IMR-90 (cell line): Measurements from ENCODE around the gene ULBP1. TPM values are rescaled to one million over a fixed set of nuclear protein-coding genes. Genes with fewer than 3 reads are reported as not detected.
A peak's percentile ranks its signal among the peaks of the same experiment; 100 is the strongest.

Source experiments
- ATAC-seq: fragments of 200-7000 bp; cut with Tn5 transposase; 2 replicates; pipeline ENCODE4 v1.9.1; 2020; ENCODE audit warnings: low read depth, mild to moderate bottlenecking, moderate library complexity
- BruUV-seq: library from RNA; stranded (reverse); fragments of 400-500 nt; replicated peaks from 2 replicates; lab custom pipeline; 2021; lab: Mats Ljungman, UMichigan
- CTCF ChIA-PET: fragments of 300-600 bp; formaldehyde crosslinking; extraction: SDS; loops from one replicate; lab custom pipeline; 2021; ENCODE audit warnings: antibody characterized with exemption; lab: Yijun Ruan, JAX
- POLR2A ChIA-PET: fragments of 300-600 bp; sonication (Branson Sonifier 250); formaldehyde crosslinking; loops from one replicate; lab custom pipeline; 2022; ENCODE audit warnings: antibody characterized with exemption; ENCODE audit not compliant: unreplicated experiment; lab: Charles Lee
- DNase-seq: peaks from one replicate; pipeline ENCODE4 v3.0.0; 2013
- H2AFZ ChIP-seq: replicated peaks from 2 replicates; pipeline ENCODE3; 2013; ENCODE audit warnings: low read length, mild to moderate bottlenecking; ENCODE audit not compliant: poor library complexity
- H2AK5ac ChIP-seq: 2 replicates; pipeline ENCODE4 v1.6.1; 2013; ENCODE audit warnings: low read depth, low read length, inconsistent platforms
- H2AK9ac ChIP-seq: replicated peaks from 2 replicates; pipeline ENCODE3; 2013; ENCODE audit warnings: mild to moderate bottlenecking, low read depth, low read length, moderate library complexity; ENCODE audit not compliant: poor library complexity
- H2BK120ac ChIP-seq: 2 replicates; pipeline ENCODE4 v1.6.1; 2013; ENCODE audit warnings: low read depth, low read length, inconsistent platforms
- H2BK15ac ChIP-seq: 3 replicates; pipeline ENCODE4 v1.6.1; 2013; ENCODE audit warnings: low read depth, low read length, inconsistent platforms
- H2BK20ac ChIP-seq: 2 replicates; pipeline ENCODE4 v1.6.1; 2013; ENCODE audit warnings: low read depth, mild to moderate bottlenecking, inconsistent platforms, low read length, moderate library complexity
- H2BK5ac ChIP-seq: 2 replicates; pipeline ENCODE4 v1.6.1; 2013; ENCODE audit warnings: mild to moderate bottlenecking, low read depth, low read length, inconsistent platforms; ENCODE audit not compliant: poor library complexity, severe bottlenecking
- H3K14ac ChIP-seq: replicated peaks from 2 replicates; pipeline ENCODE4 v1.6.1; 2013; ENCODE audit warnings: low read depth, low read length, inconsistent platforms
- H3K18ac ChIP-seq: 2 replicates; pipeline ENCODE4 v1.6.1; 2013; ENCODE audit warnings: low read depth, low read length, control low read depth
- H3K23ac ChIP-seq: 2 replicates; pipeline ENCODE4 v1.6.1; 2013; ENCODE audit warnings: low read depth, low read length, inconsistent platforms
- H3K27ac ChIP-seq: 2 replicates; pipeline ENCODE4 v1.5.1; 2013; ENCODE audit warnings: mild to moderate bottlenecking, control low read depth, low read length; ENCODE audit not compliant: insufficient read depth
- H3K27me3 ChIP-seq: 2 replicates; pipeline ENCODE4 v1.6.1; 2013; ENCODE audit warnings: low read length; ENCODE audit not compliant: control insufficient read depth, insufficient read depth
- H3K36me3 ChIP-seq: 2 replicates; pipeline ENCODE4 v1.6.1; 2013; ENCODE audit warnings: low read length, mixed read lengths; ENCODE audit not compliant: control insufficient read depth, insufficient read depth
- H3K4ac ChIP-seq: 2 replicates; pipeline ENCODE4 v1.6.1; 2013; ENCODE audit warnings: low read depth, low read length, inconsistent platforms
- H3K4me1 ChIP-seq: 2 replicates; pipeline ENCODE4 v1.6.1; 2013; ENCODE audit warnings: low read length, mixed read lengths; ENCODE audit not compliant: control insufficient read depth, insufficient read depth
- H3K4me2 ChIP-seq: 2 replicates; pipeline ENCODE4 v1.6.1; 2013; ENCODE audit warnings: low read depth, mild to moderate bottlenecking, control low read depth, low read length, moderate library complexity
- H3K4me3 ChIP-seq: 2 replicates; pipeline ENCODE4 v1.5.1; 2013; ENCODE audit warnings: low read depth, mild to moderate bottlenecking, control low read depth, low read length, moderate library complexity; ENCODE audit not compliant: insufficient read depth
- H3K56ac ChIP-seq: 2 replicates; pipeline ENCODE4 v1.6.1; 2013; ENCODE audit warnings: low read length, inconsistent platforms; ENCODE audit not compliant: insufficient read depth; ENCODE audit errors: extremely low read depth
- H3K79me1 ChIP-seq, 2 experiments: 2 replicates each; pipeline ENCODE4 v1.6.1; 2013; ENCODE audit warnings: low read length in 2 of 2, inconsistent platforms in 1 of 2, low read depth in 1 of 2
- H3K9ac ChIP-seq: 2 replicates; pipeline ENCODE4 v1.6.1; 2013; ENCODE audit warnings: low read depth, low read length, control low read depth
- H3K9me1 ChIP-seq: 2 replicates; pipeline ENCODE4 v1.6.1; 2013; ENCODE audit warnings: low read length, inconsistent platforms; ENCODE audit not compliant: insufficient read depth
- H3K9me3 ChIP-seq: 2 replicates; pipeline ENCODE4 v1.6.1; 2013; ENCODE audit warnings: low read length; ENCODE audit not compliant: control insufficient read depth, insufficient read depth
- H4K20me1 ChIP-seq: 2 replicates; pipeline ENCODE4 v1.6.1; 2013; ENCODE audit warnings: low read length, inconsistent platforms; ENCODE audit not compliant: insufficient read depth
- H4K5ac ChIP-seq: 2 replicates; pipeline ENCODE4 v1.6.1; 2013; ENCODE audit warnings: mild to moderate bottlenecking, low read depth, low read length, control low read depth
- H4K8ac ChIP-seq, 2 experiments: 2 replicates each; pipeline ENCODE4 v1.6.1; 2013; ENCODE audit warnings: low read depth in 2 of 2, low read length in 2 of 2, control low read depth in 1 of 2, inconsistent platforms in 1 of 2
- H4K91ac ChIP-seq: 2 replicates; pipeline ENCODE4 v1.6.1; 2013; ENCODE audit warnings: low read depth, low read length, inconsistent platforms; ENCODE audit not compliant: insufficient read depth
- BHLHE40 ChIP-seq: fragments of 150-350 bp; IDR thresholded peaks from 2 replicates; pipeline ENCODE4 v1.6.1; 2016; ENCODE audit warnings: mild to moderate bottlenecking, low read depth, low read length
- CEBPB ChIP-seq: IDR thresholded peaks from 2 replicates; pipeline ENCODE4 v1.6.1; 2012; ENCODE audit warnings: low read depth, low read length, improper control_type of control experiment
- CHD1 ChIP-seq: IDR thresholded peaks from 2 replicates; pipeline ENCODE4 v1.6.1; 2012; ENCODE audit warnings: low read depth, low read length, improper control_type of control experiment
- CTCF ChIP-seq: conservative IDR thresholded peaks from 2 replicates; pipeline ENCODE4 v1.5.1; 2012; ENCODE audit warnings: mild to moderate bottlenecking, low read depth, low read length, improper control_type of control experiment
- ELK1 ChIP-seq: fragments of 150-350 bp; IDR thresholded peaks from 2 replicates; pipeline ENCODE4 v1.6.1; 2016; ENCODE audit warnings: low read depth, mild to moderate bottlenecking, low read length, moderate library complexity, borderline replicate concordance
- FOS ChIP-seq: fragments of 150-350 bp; IDR thresholded peaks from 2 replicates; pipeline ENCODE4 v1.6.1; 2016; ENCODE audit warnings: low read depth, low read length
- MAFK ChIP-seq: IDR thresholded peaks from 2 replicates; pipeline ENCODE4 v1.6.1; 2012; ENCODE audit warnings: low read depth, low read length, improper control_type of control experiment
- MAZ ChIP-seq: IDR thresholded peaks from 2 replicates; pipeline ENCODE4 v1.6.1; 2012; ENCODE audit warnings: low read depth, mild to moderate bottlenecking, low read length, improper control_type of control experiment, moderate library complexity, borderline replicate concordance
- MXI1 ChIP-seq: IDR thresholded peaks from 2 replicates; pipeline ENCODE4 v1.6.1; 2012; ENCODE audit warnings: low read depth, mild to moderate bottlenecking, low read length, moderate library complexity, borderline replicate concordance
- NFE2L2 ChIP-seq: fragments of 150-350 bp; IDR thresholded peaks from 2 replicates; pipeline ENCODE4 v1.6.1; 2016; ENCODE audit warnings: low read depth, mild to moderate bottlenecking, low read length
- POLR2A ChIP-seq: IDR thresholded peaks from 2 replicates; pipeline ENCODE4 v1.6.1; 2012; ENCODE audit warnings: mild to moderate bottlenecking, low read depth, low read length
- RAD21 ChIP-seq: IDR thresholded peaks from 2 replicates; pipeline ENCODE4 v1.6.1; 2012; ENCODE audit warnings: low read length, improper control_type of control experiment
- RCOR1 ChIP-seq: IDR thresholded peaks from 2 replicates; pipeline ENCODE4 v1.6.1; 2012; ENCODE audit warnings: mild to moderate bottlenecking, low read length, improper control_type of control experiment; ENCODE audit not compliant: insufficient replicate concordance
- RFX5 ChIP-seq: IDR thresholded peaks from 2 replicates; pipeline ENCODE4 v1.8.0; 2012; ENCODE audit warnings: low read depth, mild to moderate bottlenecking, low read length, moderate library complexity
- SMC3 ChIP-seq: fragments of 150-350 bp; IDR thresholded peaks from 2 replicates; pipeline ENCODE4 v1.6.1; 2016; ENCODE audit warnings: low read depth, mild to moderate bottlenecking, antibody characterized with exemption, low read length, moderate library complexity
- WGBS, 2 experiments: methylation state at CpG; one replicate each; pipeline versions ENCODE4 v1.1.5 to v1.1.7; 2013; ENCODE audit warnings: missing lambda C conversion rate in 2 of 2; ENCODE audit not compliant: insufficient read length in 1 of 2; ENCODE audit errors: extremely low coverage in 2 of 2; 5-methylcytosine and 5-hydroxymethylcytosine counted together
- dilution Hi-C: fragments of 300-500 bp; cut with HindIII; formaldehyde crosslinking; loops from one replicate; pipeline ENCODE4 v1.14.3; 2018; ENCODE audit warnings: low sequenced_read_pairs; ENCODE audit not compliant: unreplicated experiment
- in situ Hi-C: fragments of 300-500 bp; cut with MboI; formaldehyde crosslinking; loops from 3 replicates; pipeline ENCODE4 v1.14.3; 2019; ENCODE audit warnings: low sequenced_read_pairs, inconsistent platforms, mixed read lengths
- intact Hi-C: fragments of 100-400 bp; cut with micrococcal nuclease; formaldehyde crosslinking; loops from 2 replicates; pipeline ENCODE4 v1.10.0; 2022
- polyA plus RNA-seq, 3 experiments: library from polyadenylated mRNA; depleted of rRNA; stranded (reverse); fragments of >200 nt; gene quantifications; 2 replicates each; pipeline ENCODE4 v1.2.3, GENCODE V29; 2012; ENCODE audit warnings: low replicate concordance in 1 of 3
- total RNA-seq: library from RNA; depleted of rRNA; stranded (reverse); fragments of >200 nt; gene quantifications from 2 replicates; pipeline ENCODE4 v1.2.3, GENCODE V29; 2012

The ULBP1 gene
- total and polyA plus RNA-seq, 2 of the 4 experiments (the other 2 are of a cell fraction) = 0.18 to 0.87 TPM

GRCh38 chr6:149925253-149925973, 38.3 kb upstream of the ULBP1 start:
- Histone ChIP-seq H3K27ac (no peak overlapping the region), H3K79me1 (no peaks in the 10 kb centered on the region), H3K4me3 (peak overlapping the region; percentile 32), H3K9me3 (no peaks in the 10 kb centered on the region), H3K4me1 (peaks cover 2% of the 10 kb centered on the region; the same call in 1 of the 2 replicates), H3K56ac (no peak overlapping the region), H2BK120ac (peak overlapping the region; percentile 23; the same call in 1 of the 2 replicates), H2AK9ac (peak overlapping the region; percentile 78), H3K9me1 (no peaks in the 10 kb centered on the region), H3K23ac (peak overlapping the region; percentile 82), H3K14ac (no peak overlapping the region), H4K91ac (peak overlapping the region; percentile 49; the same call in 1 of the 2 replicates), H3K36me3 (no peaks in the 10 kb centered on the region), H2AFZ (peak overlapping the region; percentile 97), H2BK20ac (no peak overlapping the region), H3K27me3 (peaks cover 8% of the 10 kb centered on the region), H4K20me1 (no peaks in the 10 kb centered on the region), H3K18ac (no peak overlapping the region), H3K4ac (peak overlapping the region; percentile 72), H4K8ac (peak overlapping the region; percentile 92 to 97), H2BK15ac (no peak overlapping the region), H3K4me2 (peak overlapping the region; percentile 81), H3K9ac (peak overlapping the region; percentile 21; the same call in 1 of the 2 replicates), H4K5ac (peak overlapping the region; percentile 58), H2AK5ac (0 out of 2 replicates have a peak overlapping the region, but pooled peaks have one; percentile 39), H2BK5ac (no peak overlapping the region)
- no peak for DNase-seq
- ChIA-PET POLR2A (no interaction called here), CTCF (interaction anchor here (1.1 to 1.4 kb wide), 2 partner anchors 8 to 91 kb away, joined by 3 to 4 read pairs; no protein-coding TSS in a partner anchor)
- in situ Hi-C loops (loop anchor here (10.0 to 25.0 kb wide), 3 partner anchors 201 to 412 kb away; partner anchors contain the start of gene PPIL4), dilution Hi-C loops (no loop called here), intact Hi-C loops (no loop called here)
- 50% methylated on average over 3 of the region's 34 CpGs; no CpG with 5 or more reads in 1 of the 2 experiments for WGBS, 2 experiments
- ATAC-seq = peak; percentile 3
- no TSS peak for BruUV-seq
- TF ChIP-seq MAFK = no peak
- TF ChIP-seq SMC3 = no peak
- no peak for TF ChIP-seq ELK1
- TF ChIP-seq CHD1 = no peak
- TF ChIP-seq MAZ = no peak
- no peak for TF ChIP-seq CEBPB
- no peak for TF ChIP-seq RCOR1
- TF ChIP-seq RFX5 = no peak
- TF ChIP-seq RAD21 = no peak
- TF ChIP-seq MXI1 = no peak
- no peak for TF ChIP-seq BHLHE40
- no peak for TF ChIP-seq POLR2A
- TF ChIP-seq CTCF = no peak
- TF ChIP-seq FOS = no peak
- no peak for TF ChIP-seq NFE2L2
